Measurements from ENCODE around the gene KCTD19.

The KCTD19 gene

DNA sequence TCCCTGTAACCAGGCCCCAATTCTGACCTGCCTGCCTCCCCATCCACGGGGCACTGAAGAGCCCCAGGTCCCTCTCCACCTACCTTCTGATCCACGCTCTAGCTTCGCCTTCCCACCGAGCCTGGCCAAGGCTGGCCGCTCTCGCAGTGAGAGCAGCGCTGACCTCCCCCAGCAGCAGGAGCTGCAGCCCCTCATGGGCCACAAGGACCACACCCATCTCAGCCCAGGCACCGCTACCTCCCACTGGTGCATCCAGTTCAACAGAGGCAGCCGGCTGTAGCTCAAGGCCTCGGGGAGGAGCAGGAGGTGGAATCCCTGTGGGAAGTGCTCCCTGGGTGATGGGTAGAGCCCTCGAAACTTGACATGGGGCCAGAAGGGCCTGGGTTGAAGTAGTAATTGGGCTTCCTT is 55.6 kb downstream of the KCTD19 start:
- Mint-ChIP-seq H3K9me3 (no peaks in the 10 kb centered on the region), H3K27ac (no peak overlapping the region), H3K36me3 (ENCODE audit: low read depth) (no peaks in the 10 kb centered on the region), H3K4me1 (ENCODE audit: low read depth) (peaks cover 1% of the 10 kb centered on the region), H3K4me3 (no peak overlapping the region), H3K27me3 (peaks cover 16% of the 10 kb centered on the region)
- intact Hi-C loops (cut with micrococcal nuclease) = no loop called here

DNA sequence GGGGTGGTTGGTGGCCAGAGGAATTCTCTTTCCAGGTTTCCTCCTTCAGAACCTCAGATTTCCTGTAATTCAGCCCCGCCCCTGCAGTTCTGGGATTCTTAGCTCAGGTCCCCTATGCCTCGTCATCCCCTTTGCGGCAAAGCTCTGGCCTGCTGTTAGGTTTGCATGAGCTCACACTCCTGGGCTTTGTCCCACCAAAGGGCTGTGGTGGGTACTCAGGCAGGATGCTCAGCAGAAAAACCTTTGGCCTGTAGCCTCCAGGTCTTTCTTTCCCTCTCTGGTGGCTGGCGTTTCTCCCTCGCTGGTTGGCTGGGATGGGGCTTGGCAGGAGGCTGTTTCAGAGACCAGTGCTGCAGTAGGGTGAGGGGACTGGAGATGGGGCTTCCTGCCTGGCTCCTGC is 56.8 kb downstream of the KCTD19 start:
- no peaks in the 10 kb centered on the region for H3K9me3 Mint-ChIP-seq
- H3K27me3 Mint-ChIP-seq = peaks cover 27% of the 10 kb centered on the region
- intact Hi-C loops (cut with micrococcal nuclease) = no loop called here

DNA sequence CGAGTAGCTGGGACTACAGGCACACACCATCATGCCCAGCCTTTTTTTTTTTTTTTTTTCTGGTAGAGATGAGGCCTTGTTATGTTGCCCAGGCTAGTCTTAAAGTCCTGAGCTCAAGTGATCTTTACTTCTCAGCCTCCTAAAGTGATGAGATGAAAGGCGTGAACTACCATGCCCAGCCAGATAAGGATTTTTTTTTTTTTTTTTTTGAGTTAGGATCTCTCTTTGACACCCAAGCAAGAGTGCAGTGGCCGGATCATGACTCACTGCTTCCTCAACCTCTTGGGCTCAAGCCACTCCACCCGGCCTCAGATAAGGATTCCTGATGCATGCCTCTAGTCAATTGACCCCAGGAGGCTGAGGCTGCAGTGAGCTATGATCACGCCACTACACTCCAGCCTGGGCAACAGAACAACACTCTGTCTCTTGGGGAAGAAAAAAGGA is 58.4 kb downstream of the KCTD19 start:
- H3K4me1 Mint-ChIP-seq (ENCODE audit: low read depth) = peaks cover 5% of the 10 kb centered on the region
- H3K9me3 Mint-ChIP-seq = no peaks in the 10 kb centered on the region
- no peak overlapping the region for H3K27ac Mint-ChIP-seq
- H3K4me3 Mint-ChIP-seq = no peak overlapping the region
- H3K27me3 Mint-ChIP-seq = peaks cover 37% of the 10 kb centered on the region
- H3K36me3 Mint-ChIP-seq (ENCODE audit: low read depth) = no peaks in the 10 kb centered on the region
- intact Hi-C loops (cut with micrococcal nuclease) = no loop called here

More for the DNA sequence above, 56.8 kb downstream of the KCTD19 start:
- Mint-ChIP-seq H3K36me3 (ENCODE audit: low read depth) (no peaks in the 10 kb centered on the region), H3K4me1 (ENCODE audit: low read depth) (peaks cover 5% of the 10 kb centered on the region), H3K27ac (no peak overlapping the region), H3K4me3 (no peak overlapping the region)

DNA sequence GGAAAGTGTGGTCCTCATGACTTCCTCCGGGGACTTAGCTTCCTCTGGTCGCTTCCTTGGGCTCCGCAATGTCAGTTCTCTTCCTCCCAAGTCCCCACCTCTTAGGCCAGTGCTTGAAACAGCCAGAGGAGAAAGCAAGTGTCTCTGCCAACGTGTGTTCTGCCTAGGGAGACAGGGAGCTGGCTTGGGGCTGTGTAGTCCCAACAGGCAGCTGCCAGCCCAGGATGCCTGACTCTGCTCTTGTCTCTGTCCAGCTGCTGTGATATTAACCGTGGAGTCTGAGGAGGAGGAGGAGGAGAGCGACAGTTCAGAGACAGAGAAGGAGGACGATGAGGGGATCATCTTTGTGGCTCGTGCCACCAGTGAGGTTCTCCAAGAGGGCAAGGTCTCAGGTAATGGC is 60.7 kb downstream of the KCTD19 start:
- Mint-ChIP-seq H3K9me3 (no peaks in the 10 kb centered on the region), H3K36me3 (ENCODE audit: low read depth) (no peaks in the 10 kb centered on the region), H3K4me3 (no peak overlapping the region), H3K4me1 (ENCODE audit: low read depth) (peaks cover 5% of the 10 kb centered on the region), H3K27me3 (peaks cover 41% of the 10 kb centered on the region), H3K27ac (no peak overlapping the region)
- intact Hi-C loops (cut with micrococcal nuclease) = no loop called here

DNA sequence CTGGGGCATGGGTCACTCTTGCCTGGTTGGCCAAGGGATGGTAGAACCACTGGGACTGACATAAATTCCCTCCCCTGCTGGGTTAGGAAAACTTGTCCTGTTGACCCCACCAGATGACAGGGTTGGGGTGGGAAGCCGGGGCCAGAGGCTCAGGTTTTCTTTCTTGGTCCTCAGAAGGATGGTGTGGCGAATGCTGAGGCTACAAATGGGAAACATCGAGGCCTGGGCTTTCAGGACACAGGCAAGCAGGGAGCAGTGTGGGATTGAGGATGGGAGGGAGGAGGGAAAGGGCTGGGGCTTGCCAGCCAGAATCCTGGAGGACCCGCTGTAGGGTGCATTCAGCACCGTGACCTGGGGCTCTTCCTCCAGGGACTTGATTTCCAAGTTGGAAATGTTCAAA is 61.7 kb downstream of the KCTD19 start:
- Mint-ChIP-seq H3K27me3 (peaks cover 41% of the 10 kb centered on the region), H3K9me3 (no peaks in the 10 kb centered on the region), H3K27ac (no peak overlapping the region), H3K4me1 (ENCODE audit: low read depth) (peaks cover 5% of the 10 kb centered on the region), H3K4me3 (no peak overlapping the region), H3K36me3 (ENCODE audit: low read depth) (no peaks in the 10 kb centered on the region)
- intact Hi-C loops (cut with micrococcal nuclease) = no loop called here

DNA sequence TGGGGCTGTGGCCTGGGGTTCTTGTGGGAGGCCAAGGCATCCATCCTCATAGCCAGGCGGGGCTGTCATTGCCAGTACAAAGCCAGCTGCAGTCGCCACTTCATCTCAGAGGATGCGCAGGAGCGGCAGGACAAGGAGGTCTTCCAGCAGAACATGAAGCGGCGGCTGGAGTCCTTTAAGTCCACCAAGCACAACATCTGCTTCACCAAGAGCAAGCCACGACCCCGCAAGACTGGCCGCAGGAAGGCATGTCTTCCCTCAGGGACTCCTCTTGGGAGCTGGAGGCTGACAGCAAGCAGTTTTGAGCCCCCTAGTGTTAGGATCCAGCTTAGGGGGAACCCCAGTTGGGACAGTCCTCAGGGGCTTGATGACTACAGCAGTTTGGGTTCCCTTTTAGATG is 62.3 kb downstream of the KCTD19 start:
- H3K27me3 Mint-ChIP-seq = peaks cover 39% of the 10 kb centered on the region
- H3K4me3 Mint-ChIP-seq = no peak overlapping the region
- H3K9me3 Mint-ChIP-seq = no peaks in the 10 kb centered on the region
- peaks cover 5% of the 10 kb centered on the region for H3K4me1 Mint-ChIP-seq (ENCODE audit: low read depth)
- intact Hi-C loops (cut with micrococcal nuclease) = no loop called here
- H3K27ac Mint-ChIP-seq = no peak overlapping the region
- no peaks in the 10 kb centered on the region for H3K36me3 Mint-ChIP-seq (ENCODE audit: low read depth)

DNA sequence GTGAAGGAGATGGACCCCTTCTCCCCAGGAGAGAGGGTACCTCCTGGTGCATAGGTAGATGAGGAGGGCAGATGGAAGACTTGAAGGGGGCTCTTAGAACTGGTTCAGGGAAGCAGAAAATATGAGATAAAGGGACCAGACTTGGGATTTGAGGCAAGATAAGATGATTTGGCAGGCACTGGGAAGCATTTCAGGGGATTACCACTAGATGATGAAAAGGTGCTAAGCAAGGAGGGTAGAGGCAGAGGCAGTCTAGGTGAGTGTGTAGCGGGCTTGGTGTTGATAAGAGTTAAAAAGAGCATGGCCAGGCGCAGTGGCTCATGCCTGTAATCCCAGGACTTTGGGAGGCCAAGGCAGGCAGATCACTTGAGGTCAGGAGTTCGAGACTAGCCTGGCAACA is 63.3 kb downstream of the KCTD19 start:
- H3K27me3 Mint-ChIP-seq = peaks cover 35% of the 10 kb centered on the region
- H3K4me1 Mint-ChIP-seq (ENCODE audit: low read depth) = peaks cover 5% of the 10 kb centered on the region
- intact Hi-C loops (cut with micrococcal nuclease) = no loop called here
- H3K36me3 Mint-ChIP-seq (ENCODE audit: low read depth) = no peaks in the 10 kb centered on the region
- H3K27ac Mint-ChIP-seq = no peak overlapping the region
- H3K9me3 Mint-ChIP-seq = no peaks in the 10 kb centered on the region
- H3K4me3 Mint-ChIP-seq = no peak overlapping the region

DNA sequence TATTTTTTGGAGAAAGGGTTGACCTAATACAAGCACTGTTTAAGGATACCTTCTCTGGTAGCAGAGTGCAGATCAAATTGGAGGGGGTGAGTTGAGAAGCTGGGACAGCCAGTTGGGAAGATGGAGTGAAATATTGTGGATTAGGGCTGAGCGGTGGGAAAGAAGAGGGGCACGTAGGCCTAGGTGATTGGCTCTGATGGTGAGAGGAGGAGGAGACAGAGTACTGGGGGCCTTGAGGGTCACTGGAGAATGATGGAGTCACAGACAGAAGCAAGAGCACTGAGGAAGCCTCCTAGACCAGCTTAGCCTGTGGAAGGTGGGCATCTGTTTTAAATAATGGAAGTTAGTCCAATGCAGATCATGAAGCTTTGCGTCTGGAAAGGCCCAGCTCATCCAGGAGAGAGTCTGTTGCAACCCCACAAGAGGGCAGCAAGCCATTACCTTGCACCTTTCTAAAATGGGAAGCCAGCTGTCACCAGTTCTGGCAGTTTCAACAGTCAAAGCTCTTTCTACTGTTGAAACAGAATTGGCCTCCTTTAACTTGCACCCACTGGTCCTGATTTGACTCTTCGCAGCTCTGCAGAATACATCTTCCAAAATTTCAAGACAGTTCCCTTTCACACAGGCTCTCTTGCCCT is 66.0 kb downstream of the KCTD19 start:
- Mint-ChIP-seq H3K9me3 (no peaks in the 10 kb centered on the region), H3K36me3 (ENCODE audit: low read depth) (no peaks in the 10 kb centered on the region), H3K27ac (no peak overlapping the region), H3K27me3 (peaks cover 33% of the 10 kb centered on the region), H3K4me3 (no peak overlapping the region), H3K4me1 (ENCODE audit: low read depth) (no peaks in the 10 kb centered on the region)
- intact Hi-C loops (cut with micrococcal nuclease) = no loop called here

DNA sequence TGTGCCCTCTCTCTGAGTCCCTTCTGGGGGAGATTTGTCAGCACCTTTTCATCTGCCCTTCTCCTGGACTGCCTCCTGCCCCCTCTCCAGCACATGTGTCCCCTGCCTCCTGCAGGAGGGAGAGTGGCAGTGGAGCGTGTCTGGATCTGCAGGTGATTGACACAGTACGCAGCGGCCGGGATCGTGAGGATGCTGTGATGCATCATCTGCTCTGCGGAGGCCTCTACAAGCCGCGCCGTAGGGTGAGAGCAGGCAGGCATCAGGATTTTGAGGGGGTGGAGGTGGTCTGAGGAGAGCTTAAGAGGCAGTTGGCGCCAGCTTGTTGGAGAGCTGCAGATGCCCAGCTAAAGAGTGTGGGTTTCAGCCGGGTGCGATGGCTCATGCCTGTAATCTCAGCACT is 66.8 kb downstream of the KCTD19 start:
- no peaks in the 10 kb centered on the region for H3K4me1 Mint-ChIP-seq (ENCODE audit: low read depth)
- H3K4me3 Mint-ChIP-seq = no peak overlapping the region
- H3K9me3 Mint-ChIP-seq = no peaks in the 10 kb centered on the region
- no peak overlapping the region for H3K27ac Mint-ChIP-seq
- intact Hi-C loops (cut with micrococcal nuclease) = no loop called here
- H3K27me3 Mint-ChIP-seq = peaks cover 28% of the 10 kb centered on the region
- no peaks in the 10 kb centered on the region for H3K36me3 Mint-ChIP-seq (ENCODE audit: low read depth)

DNA sequence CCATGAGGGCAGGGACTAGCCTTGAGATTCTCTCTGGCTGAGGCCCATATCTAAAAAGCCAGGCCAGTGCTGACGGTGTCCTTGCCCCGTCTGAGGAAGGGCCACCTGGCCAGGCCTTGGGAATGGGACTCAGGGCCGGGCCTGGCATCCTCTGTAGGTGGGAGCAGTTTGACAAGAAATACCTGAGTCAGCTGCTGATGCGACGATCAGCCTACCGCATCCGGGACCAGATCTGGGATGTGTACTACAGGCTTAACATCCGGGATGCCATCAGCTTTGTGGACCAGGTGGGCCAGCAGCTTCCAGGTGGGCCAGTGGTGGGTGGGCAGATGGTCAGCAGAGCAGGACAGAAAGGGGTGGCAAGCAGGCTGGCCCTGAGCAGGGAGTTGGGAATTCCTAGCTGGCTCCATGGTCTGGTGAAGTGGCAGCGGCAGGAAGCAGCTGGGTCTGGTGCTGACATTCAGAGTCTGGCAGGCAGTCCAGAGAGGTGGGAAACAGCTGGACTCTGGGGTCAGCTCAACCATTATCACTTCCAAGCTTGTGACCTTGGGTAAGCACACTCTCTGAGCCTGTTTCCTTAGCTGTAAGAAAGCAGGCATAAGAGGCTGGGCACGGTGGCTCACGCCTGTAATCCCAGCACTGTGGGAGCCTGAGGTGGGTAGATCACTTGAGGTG is 68.2 kb downstream of the KCTD19 start:
- Mint-ChIP-seq H3K4me3 (no peak overlapping the region), H3K27me3 (peaks cover 19% of the 10 kb centered on the region), H3K27ac (no peak overlapping the region), H3K9me3 (no peaks in the 10 kb centered on the region), H3K36me3 (ENCODE audit: low read depth) (no peaks in the 10 kb centered on the region), H3K4me1 (ENCODE audit: low read depth) (no peaks in the 10 kb centered on the region)
- intact Hi-C loops (cut with micrococcal nuclease) = no loop called here

DNA sequence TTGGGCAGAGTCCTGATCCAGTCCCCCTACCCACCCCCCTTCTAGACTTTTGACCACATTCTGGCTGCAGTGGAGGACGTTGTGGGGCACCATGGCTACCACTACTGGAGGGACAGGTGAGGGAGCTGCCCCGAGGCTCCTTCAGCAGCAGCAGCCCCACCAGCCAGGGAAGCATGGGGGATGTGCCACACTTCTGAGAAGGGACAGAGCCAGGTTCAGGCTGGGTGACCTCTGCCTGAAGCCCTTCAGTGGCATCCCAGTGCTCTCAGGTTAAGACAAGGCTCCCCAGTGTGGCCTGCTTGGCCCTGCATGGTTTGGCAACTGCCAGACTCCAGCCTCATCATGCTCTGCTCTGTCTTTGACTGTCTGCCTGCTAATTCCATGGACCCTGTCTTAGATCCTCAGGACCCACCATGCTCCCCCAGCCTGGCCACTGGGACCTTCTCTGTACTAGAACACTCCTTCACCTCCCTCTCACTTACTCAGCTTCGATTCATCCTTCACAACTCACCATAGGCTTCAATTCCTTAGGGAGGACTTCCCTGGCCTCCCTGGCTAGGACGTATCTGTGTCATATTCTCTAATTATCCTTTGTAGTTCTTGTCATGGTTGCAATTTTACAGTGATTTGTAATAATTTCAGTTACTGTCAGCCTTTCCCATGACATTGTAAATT is 68.9 kb downstream of the KCTD19 start:
- H3K4me3 Mint-ChIP-seq = no peak overlapping the region
- no peak overlapping the region for H3K27ac Mint-ChIP-seq
- peaks cover 13% of the 10 kb centered on the region for H3K27me3 Mint-ChIP-seq
- H3K9me3 Mint-ChIP-seq = no peaks in the 10 kb centered on the region
- no peaks in the 10 kb centered on the region for H3K36me3 Mint-ChIP-seq (ENCODE audit: low read depth)
- no peaks in the 10 kb centered on the region for H3K4me1 Mint-ChIP-seq (ENCODE audit: low read depth)
- intact Hi-C loops (cut with micrococcal nuclease) = no loop called here

DNA sequence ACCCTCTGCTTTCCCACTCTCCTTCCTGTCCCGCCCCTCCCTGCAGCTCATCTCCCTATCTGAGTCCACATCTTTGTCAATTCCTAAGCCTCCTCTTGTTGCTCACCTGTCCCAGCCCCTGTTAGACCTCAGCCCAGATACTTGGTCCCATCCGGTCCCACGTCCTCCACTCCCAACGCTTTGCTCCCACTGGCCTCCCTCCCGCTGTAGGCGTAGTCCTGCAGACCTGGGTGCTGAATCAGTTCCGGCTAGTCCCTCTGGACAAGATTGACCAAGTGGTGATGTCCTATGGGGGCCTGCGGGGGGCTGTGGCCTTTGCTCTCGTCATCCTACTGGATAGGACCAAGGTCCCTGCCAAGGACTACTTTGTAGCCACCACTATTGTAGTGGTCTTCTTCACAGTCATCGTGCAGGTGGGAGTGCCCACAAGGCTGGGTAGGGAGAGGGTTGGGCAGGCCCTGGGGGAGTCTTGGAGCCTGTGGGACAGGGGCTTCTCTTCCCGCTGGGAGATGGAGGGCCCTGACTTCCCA is 69.8 kb downstream of the KCTD19 start:
- Mint-ChIP-seq H3K4me1 (ENCODE audit: low read depth) (no peaks in the 10 kb centered on the region), H3K27me3 (peaks cover 13% of the 10 kb centered on the region), H3K27ac (no peak overlapping the region), H3K36me3 (ENCODE audit: low read depth) (no peaks in the 10 kb centered on the region), H3K4me3 (no peak overlapping the region), H3K9me3 (no peaks in the 10 kb centered on the region)
- intact Hi-C loops (cut with micrococcal nuclease) = no loop called here

DNA sequence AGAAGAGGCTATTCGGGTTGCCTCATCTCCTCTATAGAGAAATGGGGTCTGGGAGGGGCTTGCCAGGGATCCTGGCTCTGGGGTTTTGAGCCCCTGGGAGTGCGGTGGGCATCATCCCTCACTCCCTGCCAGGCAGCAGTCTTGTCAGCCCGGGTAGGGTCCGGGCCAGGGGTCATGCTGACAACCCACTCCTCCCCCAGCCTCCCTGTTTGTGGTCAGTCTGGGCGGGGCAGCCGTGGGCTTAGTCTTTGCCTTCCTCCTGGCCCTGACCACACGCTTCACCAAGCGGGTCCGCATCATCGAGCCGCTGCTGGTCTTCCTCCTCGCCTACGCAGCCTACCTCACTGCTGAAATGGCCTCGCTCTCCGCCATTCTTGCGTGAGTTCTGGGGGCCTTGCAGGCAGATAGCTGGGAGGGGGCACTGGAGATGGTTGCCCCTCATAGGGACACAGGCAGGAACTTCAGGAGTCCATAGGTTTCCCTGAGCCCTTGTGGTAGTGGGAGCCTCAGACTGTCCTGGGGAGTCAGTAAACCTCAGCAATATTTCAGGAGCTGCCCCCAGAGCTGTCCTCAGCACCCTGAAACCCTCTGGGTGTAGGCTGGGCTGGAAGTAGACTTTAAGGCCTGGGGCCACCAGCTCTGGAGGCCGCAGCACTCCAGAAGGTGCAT is 70.9 kb downstream of the KCTD19 start:
- H3K27me3 Mint-ChIP-seq = peaks cover 19% of the 10 kb centered on the region
- intact Hi-C loops (cut with micrococcal nuclease) = no loop called here
- H3K4me1 Mint-ChIP-seq (ENCODE audit: low read depth) = no peaks in the 10 kb centered on the region
- H3K4me3 Mint-ChIP-seq = no peak overlapping the region
- H3K27ac Mint-ChIP-seq = no peak overlapping the region
- H3K9me3 Mint-ChIP-seq = no peaks in the 10 kb centered on the region
- no peaks in the 10 kb centered on the region for H3K36me3 Mint-ChIP-seq (ENCODE audit: low read depth)
